ENCODE results near the gene KCND2.

DNA sequence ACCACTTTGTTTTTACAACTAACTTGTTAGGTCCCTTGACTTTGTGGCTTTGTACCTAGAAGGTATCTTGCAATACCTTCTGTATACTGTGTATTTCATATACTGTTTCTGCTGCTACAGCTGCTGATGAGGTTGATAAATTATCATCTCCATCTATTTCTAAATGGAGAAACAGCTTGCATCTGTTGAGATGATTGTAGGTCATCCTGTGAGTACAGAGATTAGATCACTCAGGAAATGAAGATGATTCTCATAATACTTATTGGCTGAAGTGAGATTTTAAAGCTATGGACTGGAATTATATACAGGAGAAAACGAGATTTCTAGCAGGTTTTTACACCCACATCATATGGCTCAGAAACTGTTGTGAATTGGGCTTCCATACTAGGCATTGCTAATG, 280.5 kb downstream of the KCND2 start:
- TF ChIP-seq POLR2A (IDR thresholded peaks at IDR 0.05), result no peak
- TF ChIP-seq, protein P1, sequence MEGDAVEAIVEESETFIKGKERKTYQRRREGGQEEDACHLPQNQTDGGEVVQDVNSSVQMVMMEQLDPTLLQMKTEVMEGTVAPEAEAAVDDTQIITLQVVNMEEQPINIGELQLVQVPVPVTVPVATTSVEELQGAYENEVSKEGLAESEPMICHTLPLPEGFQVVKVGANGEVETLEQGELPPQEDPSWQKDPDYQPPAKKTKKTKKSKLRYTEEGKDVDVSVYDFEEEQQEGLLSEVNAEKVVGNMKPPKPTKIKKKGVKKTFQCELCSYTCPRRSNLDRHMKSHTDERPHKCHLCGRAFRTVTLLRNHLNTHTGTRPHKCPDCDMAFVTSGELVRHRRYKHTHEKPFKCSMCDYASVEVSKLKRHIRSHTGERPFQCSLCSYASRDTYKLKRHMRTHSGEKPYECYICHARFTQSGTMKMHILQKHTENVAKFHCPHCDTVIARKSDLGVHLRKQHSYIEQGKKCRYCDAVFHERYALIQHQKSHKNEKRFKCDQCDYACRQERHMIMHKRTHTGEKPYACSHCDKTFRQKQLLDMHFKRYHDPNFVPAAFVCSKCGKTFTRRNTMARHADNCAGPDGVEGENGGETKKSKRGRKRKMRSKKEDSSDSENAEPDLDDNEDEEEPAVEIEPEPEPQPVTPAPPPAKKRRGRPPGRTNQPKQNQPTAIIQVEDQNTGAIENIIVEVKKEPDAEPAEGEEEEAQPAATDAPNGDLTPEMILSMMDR (IDR thresholded peaks at IDR 0.05), result no peak

Measured in testis (tissue), 2 donors.